ENCODE results near the gene IDUA. TPM values are rescaled to one million over a fixed set of nuclear protein-coding genes. Genes with fewer than 3 reads are reported as not detected.

Gene IDUA
- total and polyA plus RNA-seq, 2 of the 4 experiments (the other 2 are of a cell fraction) = 0.72 to 12.5 TPM

GRCh38 chr4:1008840-1009541 lies 22.1 kb downstream of the IDUA start:
- 11% methylated on average over 11 of the region's 36 CpGs; no CpG with 5 or more reads in 1 of the 2 experiments for WGBS, 2 experiments (ENCODE audit: extremely low coverage in 2 of 2, insufficient read length in 1 of 2)
- H3K36me3 ChIP-seq (ENCODE audit: control insufficient read depth, insufficient read depth, low read length) = peaks cover 5% of the 10 kb centered on the region; the same call in 1 of the 2 replicates
- H3K14ac ChIP-seq (replicated peaks; ENCODE audit: low read depth, low read length) = peak overlapping the region; percentile 87
- H3K4me1 ChIP-seq (ENCODE audit: control insufficient read depth, insufficient read depth, low read length) = peaks cover 13% of the 10 kb centered on the region
- H3K18ac ChIP-seq (ENCODE audit: low read depth, low read length) = peak overlapping the region; percentile 67
- H2AK5ac ChIP-seq (ENCODE audit: low read depth, low read length) = peak overlapping the region; percentile 64; the same call in 1 of the 2 replicates
- peak overlapping the region; percentile 45; the same call in 1 of the 2 replicates for H2BK20ac ChIP-seq (ENCODE audit: low read depth, low read length)
- dilution Hi-C loops (cut with HindIII; ENCODE audit: low sequenced_read_pairs, unreplicated experiment) (no loop called here), intact Hi-C loops (cut with micrococcal nuclease) (no loop called here), in situ Hi-C loops (cut with MboI; ENCODE audit: low sequenced_read_pairs) (no loop called here)
- H3K9me1 ChIP-seq (ENCODE audit: insufficient read depth, low read length) = peaks cover 4% of the 10 kb centered on the region; the same call in 1 of the 2 replicates
- peak overlapping the region; percentile 87 for H3K4me3 ChIP-seq (ENCODE audit: insufficient read depth, low read depth, low read length)
- no peak overlapping the region for H2BK5ac ChIP-seq (ENCODE audit: low read depth, low read length, poor library complexity, severe bottlenecking)
- peak; percentile 0 for ATAC-seq (ENCODE audit: low read depth)
- H2BK120ac ChIP-seq (ENCODE audit: low read depth, low read length) = peak overlapping the region; percentile 60
- peak overlapping the region; percentile 98 for H3K4me2 ChIP-seq (ENCODE audit: low read depth, low read length)
- H3K56ac ChIP-seq (ENCODE audit: extremely low read depth, insufficient read depth, low read length) = no peak overlapping the region
- H3K27me3 ChIP-seq (ENCODE audit: control insufficient read depth, insufficient read depth, low read length) = peaks cover 25% of the 10 kb centered on the region
- peak overlapping the region; percentile 97 for H2AFZ ChIP-seq (replicated peaks; ENCODE audit: low read length, poor library complexity)
- peaks cover 15% of the 10 kb centered on the region for H4K20me1 ChIP-seq (ENCODE audit: insufficient read depth, low read length)
- CTCF ChIA-PET = no interaction called here
- peaks cover 0 to 4% of the 10 kb centered on the region in 2 experiments; a peak in 1 of 4 replicates for H3K79me1 ChIP-seq (ENCODE audit: low read depth in 1 of 2, low read length in 2 of 2)
- H3K4ac ChIP-seq (ENCODE audit: low read depth, low read length) = peak overlapping the region; percentile 87
- peak overlapping the region; percentile 47 for H4K91ac ChIP-seq (ENCODE audit: insufficient read depth, low read depth, low read length)
- H3K9me3 ChIP-seq (ENCODE audit: control insufficient read depth, insufficient read depth, low read length) = peaks cover 3% of the 10 kb centered on the region
- H4K5ac ChIP-seq (ENCODE audit: low read depth, low read length) = peak overlapping the region; percentile 16
- no peak overlapping the region for H2BK15ac ChIP-seq (ENCODE audit: low read depth, low read length)
- peak overlapping the region; percentile 22; the same call in 1 of the 2 replicates for H3K27ac ChIP-seq (ENCODE audit: insufficient read depth, low read length)
- H3K9ac ChIP-seq (ENCODE audit: low read depth, low read length) = peak overlapping the region; percentile 73
- peak overlapping the region; percentile 78 for H3K23ac ChIP-seq (ENCODE audit: low read depth, low read length)
- TF ChIP-seq CTCF (conservative IDR thresholded peaks at IDR 0.05; ENCODE audit: low read depth, low read length) (no peak), POLR2A (IDR thresholded peaks at IDR 0.05; ENCODE audit: low read depth, low read length) (no peak), RAD21 (IDR thresholded peaks at IDR 0.05; ENCODE audit: low read length) (no peak), MAZ (IDR thresholded peaks at IDR 0.05; ENCODE audit: borderline replicate concordance, low read depth, low read length) (0 out of 2 replicates have a peak, but pooled peaks have one; percentile 7)
- DNase-seq = no peak
- BruUV-seq (replicated peaks) = no TSS peak
- peak overlapping the region; percentile 97 for H2AK9ac ChIP-seq (replicated peaks; ENCODE audit: low read depth, low read length, poor library complexity)
- peak overlapping the region; percentile 15 to 86; a peak in 2 of 4 replicates for H4K8ac ChIP-seq (ENCODE audit: low read depth in 2 of 2, low read length in 2 of 2)
- POLR2A ChIA-PET (ENCODE audit: unreplicated experiment) = no interaction called here
